ENCODE measurements around the gene CD200R1. TPM values are rescaled to one million over a fixed set of nuclear protein-coding genes. Genes with fewer than 3 reads are reported as not detected.

Gene CD200R1
- total RNA-seq, 1 experiment from 2014 or later, result not detected

DNA sequence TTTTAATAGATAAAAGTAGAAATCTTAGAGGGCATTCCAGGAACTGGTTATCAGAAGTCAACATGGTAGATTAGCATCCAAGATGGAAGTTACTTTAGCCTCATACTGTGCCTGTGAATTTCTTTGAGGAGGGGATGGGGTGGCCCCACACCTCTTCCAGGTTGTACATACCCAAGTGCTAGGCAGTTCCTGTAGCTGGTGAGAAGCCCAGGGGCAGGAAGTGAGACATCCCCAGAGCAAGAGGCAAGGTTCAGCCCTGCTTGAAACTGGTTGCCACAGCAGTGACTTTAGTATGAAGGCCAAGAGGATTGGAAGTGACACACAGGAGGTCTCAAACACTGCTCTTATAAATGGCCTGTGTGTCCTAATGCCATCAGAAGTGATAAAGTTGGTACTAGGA lies 27.8 kb upstream of the CD200R1 start:
- no peak overlapping the region; a peak in 1 of 7 replicates for H3K27ac Mint-ChIP-seq
- no peaks in the 10 kb centered on the region for H3K23me2 ChIP-seq (ENCODE audit: insufficient read length, low read depth, low read length, poor library complexity, severe bottlenecking)
- H4K5ac ChIP-seq (ENCODE audit: insufficient read length, low read depth, low read length), result no peak overlapping the region
- peaks cover 14 to 79% (median 58%) of the 10 kb centered on the region in 3 experiments; a peak in 6 of 7 replicates for H3K36me3 Mint-ChIP-seq (ENCODE audit: insufficient read depth in 1 of 3, low read depth in 3 of 3)
- H2AFZ ChIP-seq (ENCODE audit: low read length), result no peak overlapping the region
- no peak overlapping the region for H2BK120ac ChIP-seq (ENCODE audit: low read depth, low read length, poor library complexity, severe bottlenecking)
- H2BK20ac ChIP-seq (ENCODE audit: low read depth, low read length, poor library complexity, severe bottlenecking), result no peak overlapping the region
- no peak overlapping the region for H3K18ac ChIP-seq (ENCODE audit: insufficient read length, low read depth, low read length)
- no peaks in the 10 kb centered on the region; the same call in 1 of the 2 replicates for H3K4me1 ChIP-seq (ENCODE audit: insufficient read depth, low read length)
- no peak overlapping the region for H4K8ac ChIP-seq (replicated peaks; ENCODE audit: insufficient read length, low read depth, low read length)
- H3T11ph ChIP-seq (ENCODE audit: low read length), result no peak overlapping the region
- H3K27ac ChIP-seq (ENCODE audit: insufficient read length, low read depth, low read length), result no peak overlapping the region
- no peak overlapping the region for H2BK12ac ChIP-seq (ENCODE audit: insufficient read length, low read depth, low read length)
- H3K9ac ChIP-seq (ENCODE audit: extremely low read depth, insufficient read length, low read length), result no peak overlapping the region
- no peak overlapping the region for H3K4me2 ChIP-seq (ENCODE audit: insufficient read depth, insufficient read length, low read length)
- H3K9me3 ChIP-seq (ENCODE audit: control insufficient read depth, low read depth, low read length), result no peaks in the 10 kb centered on the region
- no peaks in the 10 kb centered on the region for H3K27me3 ChIP-seq (ENCODE audit: insufficient read depth, low read length)
- no peak overlapping the region for H2BK5ac ChIP-seq (ENCODE audit: insufficient read length, low read length)
- H3K4me3 Mint-ChIP-seq, result no peak overlapping the region
- no peaks in the 10 kb centered on the region for H4K20me1 ChIP-seq (ENCODE audit: control insufficient read depth, insufficient read depth, insufficient read length)
- no peaks in the 10 kb centered on the region for H3K79me1 ChIP-seq (ENCODE audit: insufficient read depth, low read depth, low read length, poor library complexity, severe bottlenecking)
- H2AK5ac ChIP-seq (ENCODE audit: insufficient read length, low read length), result no peak overlapping the region
- H3K79me2 ChIP-seq (ENCODE audit: insufficient read depth, low read length), result no peaks in the 10 kb centered on the region
- H3K23ac ChIP-seq (ENCODE audit: insufficient read length, low read depth, low read length), result no peak overlapping the region
- H3K56ac ChIP-seq (ENCODE audit: insufficient read length, low read depth, low read length), result no peak overlapping the region
- H3K14ac ChIP-seq (ENCODE audit: insufficient read depth, low read length), result no peak overlapping the region
- no peak overlapping the region for H3K4ac ChIP-seq (ENCODE audit: low read depth, low read length)
- TF ChIP-seq, protein P1, sequence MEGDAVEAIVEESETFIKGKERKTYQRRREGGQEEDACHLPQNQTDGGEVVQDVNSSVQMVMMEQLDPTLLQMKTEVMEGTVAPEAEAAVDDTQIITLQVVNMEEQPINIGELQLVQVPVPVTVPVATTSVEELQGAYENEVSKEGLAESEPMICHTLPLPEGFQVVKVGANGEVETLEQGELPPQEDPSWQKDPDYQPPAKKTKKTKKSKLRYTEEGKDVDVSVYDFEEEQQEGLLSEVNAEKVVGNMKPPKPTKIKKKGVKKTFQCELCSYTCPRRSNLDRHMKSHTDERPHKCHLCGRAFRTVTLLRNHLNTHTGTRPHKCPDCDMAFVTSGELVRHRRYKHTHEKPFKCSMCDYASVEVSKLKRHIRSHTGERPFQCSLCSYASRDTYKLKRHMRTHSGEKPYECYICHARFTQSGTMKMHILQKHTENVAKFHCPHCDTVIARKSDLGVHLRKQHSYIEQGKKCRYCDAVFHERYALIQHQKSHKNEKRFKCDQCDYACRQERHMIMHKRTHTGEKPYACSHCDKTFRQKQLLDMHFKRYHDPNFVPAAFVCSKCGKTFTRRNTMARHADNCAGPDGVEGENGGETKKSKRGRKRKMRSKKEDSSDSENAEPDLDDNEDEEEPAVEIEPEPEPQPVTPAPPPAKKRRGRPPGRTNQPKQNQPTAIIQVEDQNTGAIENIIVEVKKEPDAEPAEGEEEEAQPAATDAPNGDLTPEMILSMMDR (conservative IDR thresholded peaks at IDR 0.05), result no peak
- H3K9me3 Mint-ChIP-seq, result no peaks in the 10 kb centered on the region
- no peaks in the 10 kb centered on the region for H3K27me3 Mint-ChIP-seq (ENCODE audit: low read depth)
- no peak overlapping the region for H4K91ac ChIP-seq (ENCODE audit: insufficient read length, low read depth, low read length)
- H3K4me1 Mint-ChIP-seq, result peaks cover 6 to 8% of the 10 kb centered on the region in 2 experiments
- no peak overlapping the region for H2BK15ac ChIP-seq (ENCODE audit: low read depth, low read length)
- no peak for DNase-seq

Measured in H9 (cell line).